K562 (cell line): ENCODE data around the gene ADM2. TPM values are rescaled to one million over a fixed set of nuclear protein-coding genes. Genes with fewer than 3 reads are reported as not detected.

Source experiments
- CBX2 ChIP-seq: fragments of 200-600 bp; sonication (generic); IDR thresholded peaks from one replicate; pipeline ENCODE4 v1.6.1; 2012; ENCODE audit warnings: mild to moderate bottlenecking, low read length, inconsistent platforms; ENCODE audit not compliant: insufficient read depth, poor library complexity, severe bottlenecking
- DPF2 ChIP-seq: fragments of 450-650 bp; IDR thresholded peaks from 2 replicates; pipeline ENCODE4 v1.6.1; 2016
- ETV1 ChIP-seq: fragments of 450-650 bp; conservative IDR thresholded peaks from 2 replicates; pipeline ENCODE4 v1.6.1; 2016; ENCODE audit warnings: missing genetic modification characterization, control low read depth, low read depth, missing compliant biosample characterization
- EWSR1 ChIP-seq: fragments of 450-650 bp; IDR thresholded peaks from 2 replicates; pipeline ENCODE4 v1.6.1; 2018; ENCODE audit warnings: borderline replicate concordance, mild to moderate bottlenecking, low read depth, moderate library complexity; ENCODE audit not compliant: partially characterized antibody
- MXI1 ChIP-seq: IDR thresholded peaks from 2 replicates; pipeline ENCODE4 v1.6.1; 2011; ENCODE audit warnings: low read depth, mild to moderate bottlenecking, improper control_type of control experiment, low read length
- NFIC ChIP-seq: fragments of 450-650 bp; IDR thresholded peaks from 2 replicates; pipeline ENCODE4 v1.6.1; 2017; ENCODE audit warnings: mild to moderate bottlenecking, inconsistent platforms
- PREB ChIP-seq: sonication (generic); formaldehyde crosslinking; IDR thresholded peaks from 2 replicates; pipeline ENCODE4 v1.8.1; 2023; ENCODE audit warnings: mild to moderate bottlenecking, missing genetic modification reagents
- SAFB ChIP-seq: fragments of 200-400 bp; formaldehyde crosslinking; IDR thresholded peaks from 2 replicates; pipeline ENCODE4 v1.6.1; 2017; ENCODE audit warnings: low read depth, low read length, borderline replicate concordance
- TAF15 ChIP-seq: fragments of 200-400 bp; formaldehyde crosslinking; IDR thresholded peaks from 2 replicates; pipeline ENCODE4 v1.6.1; 2017; ENCODE audit warnings: mild to moderate bottlenecking, low read depth, low read length, moderate library complexity
- U2AF1 ChIP-seq: fragments of 200-400 bp; formaldehyde crosslinking; optimal IDR thresholded peaks from 2 replicates; pipeline ENCODE3; 2017; ENCODE audit warnings: mild to moderate bottlenecking, low read depth, low read length, moderate library complexity
- ZC3H4 ChIP-seq: sonication (generic); formaldehyde crosslinking; IDR thresholded peaks from 2 replicates; pipeline ENCODE4 v1.9.0; 2021; ENCODE audit warnings: missing genetic modification reagents, borderline replicate concordance
- ZFPM2 ChIP-seq: fragments of 250-450 bp; sonication (Bioruptor Pico); IDR thresholded peaks from 2 replicates; pipeline ENCODE4 v1.5.1; 2022; ENCODE audit warnings: mild to moderate bottlenecking
- ZZZ3 ChIP-seq: fragments of 450-650 bp; IDR thresholded peaks from 2 replicates; pipeline ENCODE4 v1.6.1; 2016; ENCODE audit warnings: antibody characterized with exemption, mild to moderate bottlenecking, moderate library complexity
- polyA plus RNA-seq, 8 experiments: library from polyadenylated mRNA; depleted of rRNA in 4 of 8; stranded (reverse) in 5 of 8; unstranded in 3 of 8; fragments of >200 nt; fragmentation: Nextera tagmentation in 2 of 8; fragmentation: Illumina TruSeq in 1 of 8; extraction: Ambion mirVana in 2 of 8; extraction: Trizol in 1 of 8; gene quantifications; 2 replicates each; pipeline versions ENCODE4 v1.2.1 to v1.2.3, GENCODE V29; 2011 to 2014; ENCODE audit warnings: inconsistent platforms in 1 of 8, missing spikeins in 1 of 8
- total RNA-seq, 7 experiments: library from RNA; depleted of rRNA in 6 of 7; stranded (reverse); fragments of >200 nt in 6 of 7; fragmentation: Illumina TruSeq in 2 of 7; extraction: Trizol in 2 of 7; gene quantifications; 2 replicates each; pipeline versions ENCODE4 v1.2.1 to v1.2.3, GENCODE V29; 2011 to 2021; ENCODE audit warnings: low replicate concordance in 1 of 7
- TF ChIP-seq, protein P1 (sequence below), 2 experiments: fragments of 450-650 bp in 1 of 2; sonication (generic) in 1 of 2; formaldehyde crosslinking in 1 of 2; IDR thresholded peaks; 2 replicates each; pipeline versions ENCODE4 v1.7.1 to v1.9.0; 2016 to 2022; ENCODE audit warnings: inconsistent platforms in 1 of 2, mild to moderate bottlenecking in 1 of 2, missing genetic modification reagents in 1 of 2
- TF ChIP-seq, protein P2 (sequence below): conservative IDR thresholded peaks from 2 replicates; pipeline ENCODE4 v1.6.1; 2011; ENCODE audit warnings: low read depth, mild to moderate bottlenecking, low read length; ENCODE audit not compliant: control insufficient read depth

ADM2 gene
- total and polyA plus RNA-seq, 9 of the 15 experiments (the other 6 are each of a cell fraction or from before 2014, with no cell fraction given): 0.11 to 5.1 (median 0.38) TPM

DNA sequence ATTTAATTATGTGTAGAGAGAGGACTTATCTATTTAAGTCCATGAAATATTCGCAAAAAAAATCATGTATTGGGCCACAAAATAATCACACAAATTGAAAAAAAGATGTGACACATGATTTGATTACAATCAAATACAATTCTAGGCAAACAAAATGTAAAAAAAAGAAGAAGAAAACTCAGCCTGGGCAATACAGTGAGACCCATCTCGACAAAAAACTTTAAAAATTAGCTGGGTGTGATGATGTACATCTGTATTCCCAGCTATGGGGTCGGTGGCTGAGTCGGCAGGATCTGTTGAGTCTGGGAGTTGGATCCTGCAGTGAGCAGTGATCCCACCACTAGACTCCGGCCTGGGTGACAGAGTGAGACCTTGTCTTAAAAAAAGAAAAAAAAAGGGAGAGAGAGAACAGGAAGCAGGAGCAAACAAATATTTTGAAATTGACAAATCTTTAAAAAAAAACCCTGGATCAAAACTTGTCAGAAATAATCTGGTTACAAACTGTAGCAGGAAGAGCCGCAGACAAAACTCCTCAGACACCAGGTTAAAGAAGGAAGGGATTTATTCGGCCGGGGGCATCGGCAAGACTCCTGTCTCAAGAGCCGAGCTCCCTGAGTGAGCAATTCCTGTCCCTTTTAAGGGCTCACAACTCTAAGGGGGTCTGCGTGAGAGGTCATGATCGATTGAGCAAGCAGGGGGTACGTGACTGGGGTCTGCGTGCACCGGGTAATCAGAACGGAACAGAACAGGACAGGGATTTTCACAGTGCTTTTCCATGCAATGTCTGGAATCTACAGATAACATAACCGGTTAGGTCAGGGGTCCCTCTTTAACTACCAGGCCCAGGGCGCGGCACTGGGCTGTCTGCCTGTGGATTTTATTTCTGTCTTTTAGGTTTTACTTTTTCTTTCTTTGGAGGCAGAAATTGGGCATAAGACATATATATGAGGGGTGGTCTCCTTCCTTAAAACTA, 51.8 kb downstream of the ADM2 start (continued):
- TF ChIP-seq CBX2 (no peak), ETV1 (tag) (no peak), ZC3H4 (CRISPR knock-in tag) (no peak), ZFPM2 (CRISPR knock-in tag) (no peak), EWSR1 (no peak), ZZZ3 (no peak), MXI1 (no peak), TAF15 (no peak), SAFB (no peak), DPF2 (peak; percentile 69), U2AF1 (no peak), NFIC (peak; percentile 35; the same call in 1 of the 2 replicates), PREB (CRISPR knock-in tag) (no peak)
- TF ChIP-seq, protein P1, sequence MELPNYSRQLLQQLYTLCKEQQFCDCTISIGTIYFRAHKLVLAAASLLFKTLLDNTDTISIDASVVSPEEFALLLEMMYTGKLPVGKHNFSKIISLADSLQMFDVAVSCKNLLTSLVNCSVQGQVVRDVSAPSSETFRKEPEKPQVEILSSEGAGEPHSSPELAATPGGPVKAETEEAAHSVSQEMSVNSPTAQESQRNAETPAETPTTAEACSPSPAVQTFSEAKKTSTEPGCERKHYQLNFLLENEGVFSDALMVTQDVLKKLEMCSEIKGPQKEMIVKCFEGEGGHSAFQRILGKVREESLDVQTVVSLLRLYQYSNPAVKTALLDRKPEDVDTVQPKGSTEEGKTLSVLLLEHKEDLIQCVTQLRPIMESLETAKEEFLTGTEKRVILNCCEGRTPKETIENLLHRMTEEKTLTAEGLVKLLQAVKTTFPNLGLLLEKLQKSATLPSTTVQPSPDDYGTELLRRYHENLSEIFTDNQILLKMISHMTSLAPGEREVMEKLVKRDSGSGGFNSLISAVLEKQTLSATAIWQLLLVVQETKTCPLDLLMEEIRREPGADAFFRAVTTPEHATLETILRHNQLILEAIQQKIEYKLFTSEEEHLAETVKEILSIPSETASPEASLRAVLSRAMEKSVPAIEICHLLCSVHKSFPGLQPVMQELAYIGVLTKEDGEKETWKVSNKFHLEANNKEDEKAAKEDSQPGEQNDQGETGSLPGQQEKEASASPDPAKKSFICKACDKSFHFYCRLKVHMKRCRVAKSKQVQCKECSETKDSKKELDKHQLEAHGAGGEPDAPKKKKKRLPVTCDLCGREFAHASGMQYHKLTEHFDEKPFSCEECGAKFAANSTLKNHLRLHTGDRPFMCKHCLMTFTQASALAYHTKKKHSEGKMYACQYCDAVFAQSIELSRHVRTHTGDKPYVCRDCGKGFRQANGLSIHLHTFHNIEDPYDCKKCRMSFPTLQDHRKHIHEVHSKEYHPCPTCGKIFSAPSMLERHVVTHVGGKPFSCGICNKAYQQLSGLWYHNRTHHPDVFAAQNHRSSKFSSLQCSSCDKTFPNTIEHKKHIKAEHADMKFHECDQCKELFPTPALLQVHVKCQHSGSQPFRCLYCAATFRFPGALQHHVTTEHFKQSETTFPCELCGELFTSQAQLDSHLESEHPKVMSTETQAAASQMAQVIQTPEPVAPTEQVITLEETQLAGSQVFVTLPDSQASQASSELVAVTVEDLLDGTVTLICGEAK (IDR thresholded peaks at IDR 0.05): no peak
- TF ChIP-seq, protein P1 (CRISPR knock-in tag; IDR thresholded peaks at IDR 0.05): no peak
- TF ChIP-seq, protein P2, sequence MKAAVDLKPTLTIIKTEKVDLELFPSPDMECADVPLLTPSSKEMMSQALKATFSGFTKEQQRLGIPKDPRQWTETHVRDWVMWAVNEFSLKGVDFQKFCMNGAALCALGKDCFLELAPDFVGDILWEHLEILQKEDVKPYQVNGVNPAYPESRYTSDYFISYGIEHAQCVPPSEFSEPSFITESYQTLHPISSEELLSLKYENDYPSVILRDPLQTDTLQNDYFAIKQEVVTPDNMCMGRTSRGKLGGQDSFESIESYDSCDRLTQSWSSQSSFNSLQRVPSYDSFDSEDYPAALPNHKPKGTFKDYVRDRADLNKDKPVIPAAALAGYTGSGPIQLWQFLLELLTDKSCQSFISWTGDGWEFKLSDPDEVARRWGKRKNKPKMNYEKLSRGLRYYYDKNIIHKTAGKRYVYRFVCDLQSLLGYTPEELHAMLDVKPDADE: no peak
